HG02884 (cell line): ENCODE data around the gene SSBP2.
"Not testable (repeated sequence)": the region's sequence is repeated elsewhere in the genome, so short reads cannot be mapped to it uniquely, and the experiment has no call there.

Experiments used
- ATAC-seq: cut with Tn5 transposase; IDR thresholded peaks from one replicate; pipeline ENCODE4 v1.9.1; 2021; ENCODE audit warnings: mild to moderate bottlenecking, moderate library complexity; ENCODE audit not compliant: unreplicated experiment

The SSBP2 gene

GRCh38 chr5:81740758-81741157, 10.1 kb downstream of the SSBP2 start:
- no peak for ATAC-seq

- no peak for ATAC-seq
These were observed 11.6 kb downstream of the SSBP2 start for GRCh38 chr5:81739291-81739690.

- ATAC-seq = no peak
These were observed 21.6 kb downstream of the SSBP2 start for GRCh38 chr5:81729276-81729675.

- no peak for ATAC-seq
These were observed 22.6 kb downstream of the SSBP2 start for GRCh38 chr5:81728301-81728700.

- ATAC-seq = no peak
These were observed 24.6 kb downstream of the SSBP2 start for GRCh38 chr5:81726297-81726696.

- ATAC-seq = no peak
These were observed 26.3 kb downstream of the SSBP2 start for GRCh38 chr5:81724571-81724970.

GRCh38 chr5:81724108-81724507, 26.8 kb downstream of the SSBP2 start:
- no peak for ATAC-seq

- ATAC-seq = no peak
These were observed 29.8 kb downstream of the SSBP2 start for GRCh38 chr5:81721049-81721448.

GRCh38 chr5:81719743-81720345, 31.1 kb downstream of the SSBP2 start:
- ATAC-seq = no peak

GRCh38 chr5:81718300-81718699, 32.6 kb downstream of the SSBP2 start:
- ATAC-seq = no peak

GRCh38 chr5:81717860-81718259, 33.0 kb downstream of the SSBP2 start:
- ATAC-seq = no peak

- ATAC-seq = no peak
These were observed 33.7 kb downstream of the SSBP2 start for GRCh38 chr5:81717226-81717625.

GRCh38 chr5:81714076-81714475, 36.8 kb downstream of the SSBP2 start:
- not testable (repeated sequence) for ATAC-seq

GRCh38 chr5:81708889-81709288, 42.0 kb downstream of the SSBP2 start:
- ATAC-seq = no peak

- ATAC-seq = no peak
These were observed 47.1 kb downstream of the SSBP2 start for GRCh38 chr5:81703840-81704239.

GRCh38 chr5:81700166-81700565, 50.7 kb downstream of the SSBP2 start:
- no peak for ATAC-seq

GRCh38 chr5:81698813-81699212, 52.1 kb downstream of the SSBP2 start:
- no peak for ATAC-seq

- ATAC-seq = no peak
These were observed 54.2 kb downstream of the SSBP2 start for GRCh38 chr5:81696418-81697397.

GRCh38 chr5:81694726-81695125, 56.2 kb downstream of the SSBP2 start:
- no peak for ATAC-seq

- ATAC-seq = no peak
These were observed 62.7 kb downstream of the SSBP2 start for GRCh38 chr5:81688215-81688614.

- no peak for ATAC-seq
These were observed 63.6 kb downstream of the SSBP2 start for GRCh38 chr5:81687292-81687691.

GRCh38 chr5:81685471-81685870, 65.4 kb downstream of the SSBP2 start:
- no peak for ATAC-seq
